HS-5 (cell line): Measurements from ENCODE around the gene PELI2.

Source experiments
- DNase-seq: peaks from one replicate; pipeline ENCODE4 v3.0.0-alpha.2; 2012; ENCODE audit warnings: low read depth

Gene PELI2

GRCh38 chr14:56206596-56206995 is 88.4 kb downstream of the PELI2 start:
- no peak for DNase-seq

- DNase-seq: no peak
Observed at GRCh38 chr14:56207626-56208292, 89.5 kb downstream of the PELI2 start.

DNA sequence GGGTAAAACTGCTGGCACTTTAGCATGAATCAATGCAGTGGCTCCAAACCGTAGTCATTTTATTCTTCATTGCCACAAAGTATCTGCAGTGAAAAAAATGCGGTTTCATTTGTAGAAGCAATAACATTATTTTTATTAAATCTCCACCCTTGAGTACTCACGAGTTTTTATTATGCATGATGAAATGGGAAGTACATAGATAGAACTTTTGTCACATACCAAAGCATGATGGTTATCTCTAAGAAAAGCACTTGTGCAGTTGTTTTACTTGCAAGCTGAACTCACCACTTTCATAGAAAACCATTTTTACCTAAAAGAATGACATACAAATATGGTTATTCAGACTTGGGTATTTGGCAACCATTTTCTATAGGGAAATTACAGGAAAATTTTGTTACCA is 90.3 kb downstream of the PELI2 start:
- no peak for DNase-seq

DNA sequence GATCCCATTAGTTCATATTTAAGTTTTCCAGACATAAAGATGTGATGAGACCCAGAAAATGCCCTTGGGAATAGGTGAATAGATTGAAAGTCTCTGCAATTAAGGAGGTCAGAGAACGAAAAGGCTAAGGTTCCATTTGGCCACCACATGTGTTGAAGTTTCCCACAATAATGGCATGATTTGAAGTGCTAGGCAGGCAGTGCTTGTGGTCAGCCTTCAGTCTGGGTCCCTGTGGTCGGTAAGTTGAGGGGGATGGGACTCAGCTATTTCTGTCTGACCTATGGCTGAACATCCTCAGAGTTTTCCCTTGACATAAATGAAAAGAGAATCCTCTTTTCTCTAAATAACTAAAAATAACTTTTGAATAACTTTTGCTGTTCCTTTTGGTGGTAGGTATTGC is 92.4 kb downstream of the PELI2 start:
- no peak for DNase-seq

GRCh38 chr14:56211084-56211483 is 92.9 kb downstream of the PELI2 start:
- DNase-seq: no peak

GRCh38 chr14:56211844-56212243 is 93.6 kb downstream of the PELI2 start:
- no peak for DNase-seq

- DNase-seq: no peak
Observed at GRCh38 chr14:56212521-56212920, 94.3 kb downstream of the PELI2 start.

DNA sequence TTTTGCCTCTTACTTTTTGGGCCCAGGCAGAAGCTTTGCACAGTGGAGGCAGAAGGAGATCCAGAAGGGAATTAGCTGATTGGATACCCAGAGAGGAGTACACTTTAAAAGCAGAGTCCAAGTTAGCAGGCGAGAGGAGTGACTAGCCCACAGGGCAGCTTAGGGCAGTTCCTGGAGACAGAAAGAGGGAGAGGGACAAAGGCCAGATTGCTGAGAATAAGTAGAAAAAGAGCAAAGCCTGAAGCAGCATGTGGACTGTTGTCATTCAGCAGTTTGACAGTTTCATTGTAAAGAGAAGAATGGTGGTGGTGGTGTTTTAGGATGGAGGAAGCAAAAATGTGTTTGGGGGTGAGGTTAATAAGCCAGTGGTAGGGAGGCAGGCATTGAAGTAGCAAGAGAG is 95.1 kb downstream of the PELI2 start:
- DNase-seq: no peak

DNA sequence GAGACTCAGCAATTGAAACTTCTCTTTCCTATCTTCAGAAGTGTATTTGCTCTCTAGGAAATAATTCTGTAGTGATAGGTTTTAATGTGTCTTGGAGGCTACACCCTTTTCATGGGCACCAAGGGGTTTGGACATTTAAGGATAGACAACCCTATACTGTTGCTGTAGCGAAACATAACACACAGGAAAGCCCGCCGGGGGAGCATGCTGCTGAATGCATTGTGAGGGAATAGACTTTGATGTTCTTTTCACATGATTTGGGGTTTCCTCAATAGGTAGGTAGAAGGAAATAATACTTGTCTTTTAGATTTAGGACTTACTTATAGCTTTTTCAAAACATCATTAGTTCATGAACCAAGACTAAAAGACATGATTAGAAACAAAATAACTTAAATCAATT is 97.0 kb downstream of the PELI2 start:
- DNase-seq: no peak

DNA sequence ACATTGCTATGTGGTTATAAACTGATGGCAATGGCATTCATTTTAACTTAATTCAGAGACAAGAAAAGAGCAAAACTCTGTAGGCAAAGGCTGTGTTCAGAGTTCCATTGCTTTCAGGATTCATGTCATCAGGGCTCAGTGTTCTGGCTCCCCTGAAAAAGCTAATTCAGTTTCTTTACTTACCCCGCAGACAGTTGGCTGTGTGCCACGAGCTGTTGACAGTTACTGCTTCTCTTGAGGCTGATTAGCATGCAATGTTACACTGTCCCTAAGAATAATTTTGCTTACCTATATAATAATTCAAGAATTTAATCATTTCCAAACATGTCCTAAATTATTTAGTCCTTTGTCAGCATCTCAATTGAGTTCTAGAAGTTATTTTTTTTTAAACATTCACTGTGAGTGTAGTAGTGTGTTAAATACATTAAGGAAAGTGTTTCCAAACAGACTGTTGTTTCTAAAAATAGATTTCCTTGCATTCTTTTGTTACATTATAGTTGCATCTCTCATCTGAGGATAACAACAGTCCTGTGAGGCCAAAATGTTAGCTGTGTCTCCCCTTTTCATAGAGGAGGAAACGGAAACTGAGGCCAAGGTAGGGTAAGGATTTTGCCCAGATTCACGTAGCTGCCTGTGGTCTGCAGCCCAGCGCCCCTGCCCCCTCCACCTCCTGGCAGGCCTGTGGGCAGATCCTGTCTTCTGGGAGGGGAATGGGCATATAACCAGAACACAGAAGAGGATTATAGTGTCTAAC is 98.6 kb downstream of the PELI2 start:
- DNase-seq: no peak

GRCh38 chr14:56217380-56218045 is 99.3 kb downstream of the PELI2 start:
- no peak for DNase-seq

GRCh38 chr14:56219666-56220413 is 101.6 kb downstream of the PELI2 start:
- no peak for DNase-seq

DNA sequence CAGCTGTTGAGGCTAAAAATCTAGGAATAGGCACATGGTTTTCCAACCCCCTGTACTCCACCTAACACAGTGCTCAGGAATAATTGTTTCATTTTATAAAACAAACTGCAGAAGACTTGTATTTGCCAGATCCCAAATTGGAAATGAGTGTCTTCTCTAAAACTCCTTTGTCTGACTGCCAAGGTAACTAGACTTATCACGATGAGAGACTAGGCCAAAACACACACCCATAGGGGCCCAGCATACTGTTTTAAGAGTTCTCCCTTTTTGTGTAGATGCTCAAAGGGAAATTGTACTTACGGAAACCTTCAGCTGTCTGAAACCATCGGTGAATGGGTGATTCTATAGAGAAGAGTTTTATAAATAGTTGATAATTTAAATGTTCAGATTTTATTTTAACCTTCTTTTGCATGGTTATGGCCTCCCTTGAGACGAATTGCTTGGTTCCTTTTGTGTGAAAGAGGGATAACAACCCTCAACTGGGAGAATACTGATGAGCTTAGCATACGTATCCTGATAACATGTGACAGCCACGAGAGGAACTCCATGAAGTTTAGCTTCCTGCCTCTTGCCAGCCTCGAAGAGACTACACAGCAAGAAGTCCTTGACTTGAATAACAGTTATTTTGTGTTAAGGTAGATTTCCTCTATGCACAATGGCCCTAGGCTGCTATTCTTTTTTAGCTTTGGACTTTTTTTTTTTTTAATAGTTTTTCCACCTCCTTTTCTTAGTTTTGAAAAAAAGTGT is 103.3 kb downstream of the PELI2 start:
- no peak for DNase-seq

- DNase-seq: no peak
Observed at GRCh38 chr14:56224229-56224628, 106.0 kb downstream of the PELI2 start.

DNA sequence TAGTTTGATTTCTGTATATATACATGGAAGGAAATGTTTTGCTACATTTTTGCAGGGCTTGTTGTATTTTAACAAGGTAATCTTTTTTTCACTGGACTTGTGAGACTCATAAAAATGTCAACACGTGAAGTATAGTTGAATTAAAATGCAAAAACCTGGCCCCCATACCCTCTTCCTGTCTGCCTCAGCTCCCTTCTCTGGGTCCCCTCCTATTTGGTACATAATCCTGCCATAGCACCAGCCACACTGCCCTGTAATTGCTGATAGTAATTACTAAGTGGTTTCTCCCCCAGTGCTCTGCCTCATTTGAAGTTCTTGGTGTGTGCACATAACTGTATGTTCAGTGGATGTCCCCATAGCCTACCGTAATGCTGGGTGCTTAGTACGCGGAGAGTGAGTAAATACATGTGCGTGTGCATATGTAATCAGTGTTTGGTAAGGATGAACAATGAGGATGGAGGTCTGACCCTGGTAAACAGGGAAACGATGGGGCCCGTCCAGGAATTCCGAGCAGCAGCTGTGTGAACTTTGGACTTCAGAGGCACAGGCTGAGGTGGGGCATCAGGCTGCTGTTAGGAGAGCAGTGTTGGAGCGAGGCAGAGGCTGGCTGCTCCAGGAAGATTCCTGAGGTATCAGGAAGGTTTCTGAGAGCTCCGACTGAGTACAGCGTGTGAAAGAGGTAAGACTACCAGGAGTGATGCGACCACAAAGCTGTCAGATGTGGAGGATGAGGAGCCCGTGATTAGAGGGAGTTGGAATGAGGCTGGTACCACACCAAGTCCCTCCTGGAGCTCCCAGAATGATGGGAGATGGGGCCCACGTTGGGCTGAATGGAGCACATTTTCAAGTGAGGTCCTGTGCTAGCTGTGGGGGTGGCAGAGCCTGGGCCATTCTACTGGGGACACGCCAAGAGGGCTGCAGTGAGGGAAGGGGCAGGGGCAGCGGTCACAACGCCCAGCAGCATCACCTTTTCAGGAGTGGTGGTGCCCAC is 106.8 kb downstream of the PELI2 start:
- no peak for DNase-seq

GRCh38 chr14:56235388-56235787 is 117.2 kb downstream of the PELI2 start:
- no peak for DNase-seq

GRCh38 chr14:56237398-56237797 is 119.2 kb downstream of the PELI2 start:
- DNase-seq: no peak

DNA sequence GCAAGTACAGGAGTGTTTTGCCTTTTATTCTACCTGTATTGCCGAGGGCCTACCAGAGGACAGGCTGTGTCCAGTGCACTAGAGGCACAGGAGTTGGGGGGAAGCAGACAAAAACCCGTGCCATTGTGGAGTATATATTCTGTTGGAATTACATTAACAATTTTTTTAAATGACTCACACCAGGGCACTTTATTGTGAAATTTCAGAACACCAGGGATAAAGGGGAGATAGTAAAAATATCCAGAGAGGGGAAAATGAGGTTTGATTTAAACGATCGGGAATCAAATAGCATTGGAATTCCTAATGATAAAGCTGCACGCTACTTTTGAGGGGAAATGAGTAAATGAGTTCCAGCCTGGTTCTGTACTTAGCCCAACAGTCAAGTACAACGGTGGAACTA is 123.2 kb downstream of the PELI2 start:
- DNase-seq: peak; percentile 31

GRCh38 chr14:56243110-56243509 is 124.9 kb downstream of the PELI2 start:
- no peak for DNase-seq

DNA sequence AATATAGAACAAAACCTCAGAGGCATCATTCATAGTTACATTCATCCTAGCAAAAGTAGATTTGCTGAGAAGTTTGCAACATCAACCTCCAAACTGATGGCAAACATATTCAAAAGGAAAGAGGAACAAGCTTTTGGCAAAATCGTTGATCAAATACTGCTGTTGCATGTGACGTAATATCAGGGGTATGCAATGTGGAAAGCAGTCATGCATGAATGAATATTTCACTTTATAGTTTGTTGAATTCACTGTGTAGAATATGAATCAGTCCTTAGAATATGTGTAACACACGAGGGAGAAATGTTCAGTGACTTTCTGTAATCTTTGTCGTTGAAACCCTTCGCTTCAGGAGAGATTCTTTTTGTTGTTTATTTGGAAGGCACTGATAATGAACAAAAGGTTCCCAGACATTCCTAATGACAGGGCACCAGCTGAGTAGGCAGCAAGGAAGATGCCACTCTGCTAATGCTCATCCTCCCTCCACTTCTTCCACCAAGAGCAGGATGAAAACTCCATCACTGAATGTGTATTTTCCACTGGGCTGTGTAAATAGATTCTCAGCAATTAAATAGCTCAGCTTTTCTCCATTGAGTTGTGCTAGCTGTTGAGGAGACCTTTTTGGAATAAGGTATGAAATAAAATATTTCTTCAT is 126.1 kb downstream of the PELI2 start:
- DNase-seq: peak; percentile 76
